HepG2 (cell line): ENCODE measurements around the gene ADGRL1.

ENCODE experiments used
- ESRRA ChIP-seq: sonication (generic); formaldehyde crosslinking; IDR thresholded peaks from 2 replicates; pipeline ENCODE4 v1.5.1; 2020; ENCODE audit warnings: mild to moderate bottlenecking, low read depth, missing genetic modification reagents
- MEF2D ChIP-seq: sonication (generic); formaldehyde crosslinking; IDR thresholded peaks from 2 replicates; pipeline ENCODE4 v1.5.1; 2020; ENCODE audit warnings: mild to moderate bottlenecking, missing genetic modification reagents
- MEIS1 ChIP-seq: sonication (generic); formaldehyde crosslinking; IDR thresholded peaks from 2 replicates; pipeline ENCODE4 v1.9.0; 2021; ENCODE audit warnings: mild to moderate bottlenecking, missing genetic modification reagents, moderate library complexity, borderline replicate concordance
- PHF21A ChIP-seq: sonication (generic); formaldehyde crosslinking; IDR thresholded peaks from 2 replicates; pipeline ENCODE4 v1.5.0; 2020; ENCODE audit warnings: mild to moderate bottlenecking, missing genetic modification reagents
- SMC3 ChIP-seq: IDR thresholded peaks from 2 replicates; pipeline ENCODE4 v1.6.1; 2011; ENCODE audit warnings: low read length, improper control_type of control experiment
- ZBTB40 ChIP-seq, 2 experiments: fragments of 450-650 bp in 1 of 2; sonication (generic) in 1 of 2; formaldehyde crosslinking in 1 of 2; IDR thresholded peaks; 2 replicates each; pipeline versions ENCODE4 v1.6.1 to v1.8.0; 2016 to 2022; ENCODE audit warnings: antibody characterized with exemption in 1 of 2, mild to moderate bottlenecking in 1 of 2, missing genetic modification reagents in 1 of 2
- ZNF318 ChIP-seq: sonication (generic); formaldehyde crosslinking; IDR thresholded peaks from 2 replicates; pipeline ENCODE4 v1.4.0; 2020; ENCODE audit warnings: mild to moderate bottlenecking, missing genetic modification reagents
- ZNF562 ChIP-seq: sonication (generic); formaldehyde crosslinking; IDR thresholded peaks from 2 replicates; pipeline ENCODE4 v1.8.0; 2022; ENCODE audit warnings: missing genetic modification reagents, borderline replicate concordance
- TF ChIP-seq, protein P1 (sequence below): sonication (generic); formaldehyde crosslinking; IDR thresholded peaks from 2 replicates; pipeline ENCODE4 v1.5.0; 2020; ENCODE audit warnings: mild to moderate bottlenecking, missing genetic modification reagents, moderate library complexity

GRCh38 chr19:14146789-14147216, 59.2 kb downstream of the ADGRL1 start:
- TF ChIP-seq MEF2D (CRISPR knock-in tag): no peak
- no peak for TF ChIP-seq ESRRA
- TF ChIP-seq MEIS1 (CRISPR knock-in tag): no peak
- TF ChIP-seq ZNF318 (CRISPR knock-in tag): no peak
- no peak for TF ChIP-seq ZNF562 (CRISPR knock-in tag)
- no peak for TF ChIP-seq ZBTB40 (IDR thresholded peaks at IDR 0.05)
- TF ChIP-seq ZBTB40 (CRISPR knock-in tag; IDR thresholded peaks at IDR 0.05): no peak
- TF ChIP-seq, protein P1, sequence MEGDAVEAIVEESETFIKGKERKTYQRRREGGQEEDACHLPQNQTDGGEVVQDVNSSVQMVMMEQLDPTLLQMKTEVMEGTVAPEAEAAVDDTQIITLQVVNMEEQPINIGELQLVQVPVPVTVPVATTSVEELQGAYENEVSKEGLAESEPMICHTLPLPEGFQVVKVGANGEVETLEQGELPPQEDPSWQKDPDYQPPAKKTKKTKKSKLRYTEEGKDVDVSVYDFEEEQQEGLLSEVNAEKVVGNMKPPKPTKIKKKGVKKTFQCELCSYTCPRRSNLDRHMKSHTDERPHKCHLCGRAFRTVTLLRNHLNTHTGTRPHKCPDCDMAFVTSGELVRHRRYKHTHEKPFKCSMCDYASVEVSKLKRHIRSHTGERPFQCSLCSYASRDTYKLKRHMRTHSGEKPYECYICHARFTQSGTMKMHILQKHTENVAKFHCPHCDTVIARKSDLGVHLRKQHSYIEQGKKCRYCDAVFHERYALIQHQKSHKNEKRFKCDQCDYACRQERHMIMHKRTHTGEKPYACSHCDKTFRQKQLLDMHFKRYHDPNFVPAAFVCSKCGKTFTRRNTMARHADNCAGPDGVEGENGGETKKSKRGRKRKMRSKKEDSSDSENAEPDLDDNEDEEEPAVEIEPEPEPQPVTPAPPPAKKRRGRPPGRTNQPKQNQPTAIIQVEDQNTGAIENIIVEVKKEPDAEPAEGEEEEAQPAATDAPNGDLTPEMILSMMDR (CRISPR knock-in tag): no peak
- no peak for TF ChIP-seq PHF21A
- no peak for TF ChIP-seq SMC3
